HG02981 (cell line): ENCODE data around the gene CRYZ.
"Not testable (repeated sequence)": the region's sequence is repeated elsewhere in the genome, so short reads cannot be mapped to it uniquely, and the experiment has no call there.

Experiments used
- ATAC-seq: cut with Tn5 transposase; IDR thresholded peaks from one replicate; pipeline ENCODE4 v1.9.1; 2021; ENCODE audit warnings: mild to moderate bottlenecking, moderate library complexity; ENCODE audit not compliant: unreplicated experiment

Gene CRYZ, protein sequence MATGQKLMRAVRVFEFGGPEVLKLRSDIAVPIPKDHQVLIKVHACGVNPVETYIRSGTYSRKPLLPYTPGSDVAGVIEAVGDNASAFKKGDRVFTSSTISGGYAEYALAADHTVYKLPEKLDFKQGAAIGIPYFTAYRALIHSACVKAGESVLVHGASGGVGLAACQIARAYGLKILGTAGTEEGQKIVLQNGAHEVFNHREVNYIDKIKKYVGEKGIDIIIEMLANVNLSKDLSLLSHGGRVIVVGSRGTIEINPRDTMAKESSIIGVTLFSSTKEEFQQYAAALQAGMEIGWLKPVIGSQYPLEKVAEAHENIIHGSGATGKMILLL

DNA sequence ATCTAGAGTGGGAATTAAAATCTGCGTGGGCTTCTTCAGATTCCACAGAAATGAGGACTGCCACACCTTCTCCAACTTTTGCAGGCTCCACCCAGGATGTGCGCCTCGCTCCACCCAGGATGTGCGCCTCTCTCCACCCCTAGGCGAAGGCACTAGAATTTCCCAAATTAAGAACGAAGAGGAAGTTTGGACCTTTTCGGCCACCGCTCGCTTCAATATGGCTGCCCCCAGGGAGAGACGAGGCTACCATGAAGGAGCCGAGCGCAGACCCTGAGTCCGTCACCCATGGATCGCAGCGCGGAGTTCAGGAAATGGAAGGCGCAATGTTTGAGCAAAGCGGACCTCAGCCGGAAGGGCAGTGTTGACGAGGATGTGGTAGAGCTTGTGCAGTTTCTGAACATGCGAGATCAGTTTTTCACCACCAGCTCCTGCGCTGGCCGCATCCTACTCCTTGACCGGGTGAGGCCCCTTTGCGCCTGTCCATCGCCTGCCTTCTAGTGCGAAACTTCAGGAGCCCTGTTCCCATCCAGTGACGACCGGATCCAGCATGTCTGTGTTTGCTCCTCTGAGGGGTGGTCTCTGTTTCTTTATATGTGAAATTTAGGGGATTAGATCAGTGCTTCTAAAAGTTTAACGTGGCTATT, at the start of gene CRYZ, which contains the start of gene TYW3:
TSS of gene CRYZ (minus strand) at position 91 of the 644 bp plus-strand sequence. CDS start 8,229 bp downstream, outside the sequence.
TSS of gene TYW3 (plus strand) at position 193 of the 644 bp plus-strand sequence. CDS start at position 286, 93 bp downstream.
- peak; percentile 58 for ATAC-seq

DNA sequence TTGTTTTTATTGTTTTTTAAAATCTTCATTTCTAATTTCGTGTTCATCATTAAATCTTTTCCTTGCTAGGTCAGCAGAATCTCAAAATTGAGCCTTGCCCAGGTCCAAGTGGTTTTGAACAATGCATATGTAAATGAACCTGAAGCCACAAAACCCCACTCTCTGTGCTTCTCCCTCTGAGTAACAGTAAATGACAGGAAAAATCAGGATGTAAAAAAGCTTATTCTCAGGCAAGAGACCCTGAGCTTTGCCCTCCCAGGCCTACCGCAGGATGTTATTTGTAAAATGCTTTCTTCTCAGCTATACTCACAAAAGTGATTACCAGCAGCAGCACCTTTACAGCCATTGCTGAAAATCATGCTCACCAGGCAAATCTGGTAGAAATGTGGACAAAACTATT, 47.7 kb upstream of the CRYZ start:
- ATAC-seq: no peak

DNA sequence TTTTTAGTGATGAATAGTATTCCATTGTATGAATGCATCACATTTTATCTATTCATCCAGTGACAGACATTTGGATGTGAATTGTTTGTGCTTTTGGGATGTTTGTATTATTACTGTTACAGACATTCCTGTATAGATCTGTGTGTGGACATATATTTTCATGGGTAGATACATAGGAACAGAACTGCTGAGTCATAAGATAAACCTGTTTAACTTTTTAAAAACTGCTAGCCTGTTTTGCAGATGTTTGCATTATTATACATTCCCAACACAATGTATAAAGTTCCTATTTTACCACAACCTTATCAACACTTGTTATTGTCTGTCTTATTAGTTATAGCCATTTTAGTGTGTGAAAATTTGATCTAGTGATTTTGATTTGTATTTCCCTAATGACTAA, 46.9 kb upstream of the CRYZ start:
- no peak for ATAC-seq

DNA sequence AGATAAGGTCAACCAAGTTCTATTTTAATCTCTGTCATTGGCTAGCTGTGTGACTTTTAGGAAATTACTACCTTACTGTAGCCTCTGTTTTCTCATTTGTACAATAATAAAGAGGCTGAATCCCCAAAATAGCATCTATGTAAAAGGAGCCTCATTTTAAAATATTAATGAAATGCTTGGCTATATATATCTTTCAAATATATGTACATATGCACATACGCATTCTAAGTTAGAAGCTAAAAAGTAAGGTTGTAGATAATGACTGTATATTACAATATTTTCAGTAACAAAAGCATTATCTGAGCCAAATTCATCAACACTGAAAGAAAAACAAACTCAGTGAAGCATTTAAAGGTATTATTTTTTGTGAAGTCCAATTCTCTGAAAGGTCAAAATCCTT, 44.7 kb upstream of the CRYZ start:
- ATAC-seq: no peak

DNA sequence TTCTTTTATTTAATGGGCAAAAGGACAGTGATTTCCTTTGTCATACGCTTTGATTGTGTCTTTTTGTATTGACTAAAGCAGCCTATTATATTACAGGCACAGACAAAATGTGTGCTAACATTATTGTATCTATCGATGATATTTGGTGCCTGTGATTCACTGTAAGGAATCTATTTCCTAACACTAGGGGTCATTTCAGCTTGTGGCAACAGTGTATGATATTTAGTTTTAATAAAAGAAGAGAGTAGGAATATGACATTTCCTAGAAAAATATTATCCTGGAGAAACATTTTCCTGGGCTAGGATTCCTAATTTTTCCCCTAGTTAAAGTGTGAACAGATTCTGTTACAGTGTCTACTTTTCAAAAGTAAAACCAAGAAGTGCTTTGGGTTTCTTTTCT, 42.9 kb upstream of the CRYZ start:
- ATAC-seq: no peak

DNA sequence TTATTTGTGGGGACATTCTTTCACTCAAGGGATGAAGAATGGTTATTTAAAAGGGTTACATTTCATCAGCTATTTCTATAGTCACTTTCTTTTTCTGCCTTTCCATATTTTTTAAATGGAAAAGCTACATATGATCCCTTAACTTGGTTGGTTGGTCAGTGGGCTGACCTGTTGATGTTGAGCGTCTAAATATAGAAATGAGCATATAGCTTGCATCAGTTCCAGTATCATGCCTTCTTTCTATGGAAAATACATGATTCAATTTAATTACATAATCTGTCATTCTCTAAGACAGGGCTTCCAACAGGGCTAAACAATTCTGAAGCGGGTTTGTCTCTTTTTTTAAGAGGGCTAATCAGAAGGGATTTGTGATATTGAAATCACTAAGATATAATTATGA, 40.7 kb upstream of the CRYZ start:
- no peak for ATAC-seq

DNA sequence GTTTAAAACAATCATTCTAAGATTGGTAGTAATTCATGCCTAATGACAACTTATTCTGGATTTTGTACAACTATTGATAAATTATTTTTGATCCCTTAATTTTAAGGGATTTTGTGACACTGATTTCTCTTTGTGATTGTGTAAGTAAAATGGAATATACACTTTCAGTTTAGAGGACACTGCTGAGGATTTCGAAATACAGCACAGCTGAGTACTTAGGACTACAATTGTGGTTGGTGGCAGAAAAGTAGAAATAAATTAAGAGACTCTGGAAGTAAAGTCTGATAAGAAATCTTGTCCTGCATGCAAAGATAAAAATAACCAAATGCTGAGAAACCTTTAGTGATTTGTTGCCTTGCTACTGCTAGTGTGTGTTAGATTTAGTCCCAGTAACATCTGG, 40.1 kb upstream of the CRYZ start:
- no peak for ATAC-seq

DNA sequence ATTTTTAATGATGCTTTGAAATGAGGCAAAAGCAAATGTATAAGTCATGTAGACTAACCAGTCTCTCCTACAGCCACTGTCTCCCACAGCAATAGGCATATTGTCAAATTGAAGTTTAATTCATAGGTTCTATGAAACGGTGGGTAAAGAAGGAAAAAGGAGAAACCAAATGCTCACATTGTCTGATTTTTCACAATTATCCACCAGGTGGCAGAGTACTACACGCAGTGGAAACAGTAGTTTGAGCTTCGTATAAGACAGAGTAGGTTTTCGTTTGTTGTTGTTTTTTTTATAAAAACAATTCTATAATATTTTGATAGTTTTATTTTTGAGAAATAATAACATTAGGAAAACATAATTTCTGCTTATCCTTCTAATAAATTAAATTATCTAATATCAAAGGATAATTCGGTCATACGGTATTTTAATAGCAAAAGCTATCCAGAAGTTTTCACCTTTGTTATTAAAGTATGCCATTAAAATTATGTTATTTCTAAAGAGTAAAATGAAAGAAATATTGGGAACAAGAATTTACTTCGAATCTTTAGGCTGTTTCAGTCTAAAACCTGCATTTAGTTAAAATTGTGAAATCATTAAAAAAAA, 39.2 kb upstream of the CRYZ start:
- peak; percentile 74 for ATAC-seq

DNA sequence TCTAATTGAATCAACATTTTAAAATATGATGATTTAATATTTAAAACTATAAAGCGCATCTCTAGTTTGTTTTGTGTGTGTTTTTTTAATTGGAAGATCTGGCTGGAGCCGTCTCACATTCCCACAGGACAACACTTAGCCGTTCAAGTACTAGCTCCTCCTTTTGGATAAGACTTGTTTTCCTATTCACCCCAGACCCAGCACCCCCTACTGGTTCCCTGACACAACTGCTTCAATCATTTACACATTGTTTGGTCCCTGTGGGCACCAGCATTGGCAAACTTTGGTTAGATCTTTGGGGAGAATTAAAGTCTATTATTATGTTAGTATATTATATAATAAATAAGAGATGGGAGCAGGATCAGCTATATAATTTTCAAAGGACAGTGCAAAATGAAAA, 34.6 kb upstream of the CRYZ start:
- peak; percentile 67 for ATAC-seq

DNA sequence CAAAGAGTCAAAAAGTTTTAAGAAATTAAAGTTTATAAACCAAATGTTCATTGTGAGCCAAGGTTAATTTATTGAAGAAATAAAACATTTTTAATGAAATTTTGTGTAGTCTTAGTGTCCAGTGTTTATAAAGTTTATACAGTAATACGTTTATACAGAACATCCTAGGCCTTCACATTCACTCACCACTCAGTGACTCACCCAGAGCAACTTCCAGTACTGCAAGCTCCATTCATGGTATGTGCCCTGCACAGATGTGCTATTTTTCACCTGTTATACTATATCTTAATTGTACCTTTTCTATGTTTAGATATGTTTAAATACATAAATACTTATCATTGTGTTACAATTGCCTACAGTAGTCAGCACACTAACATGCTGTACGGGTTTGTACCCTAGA, 33.7 kb upstream of the CRYZ start:
- ATAC-seq: no peak

DNA sequence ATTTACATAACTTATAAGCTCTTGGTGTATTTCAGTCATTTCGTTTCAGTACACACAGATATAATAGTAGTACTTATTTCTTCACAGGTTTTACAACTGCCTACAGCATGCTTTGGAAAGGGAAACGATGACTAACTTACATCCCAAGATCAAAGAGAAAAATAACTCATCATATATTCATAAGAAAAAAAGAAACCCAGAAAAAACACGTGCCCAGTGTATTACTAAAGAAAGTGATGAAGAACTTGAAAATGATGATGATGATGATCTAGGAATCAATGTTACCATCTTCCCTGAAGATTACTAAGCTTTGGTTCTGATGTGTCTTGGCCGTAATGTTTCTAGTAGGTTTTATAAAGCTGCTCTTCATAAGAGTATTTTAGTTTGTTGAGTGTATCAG, 31.0 kb upstream of the CRYZ start:
- ATAC-seq: no peak

DNA sequence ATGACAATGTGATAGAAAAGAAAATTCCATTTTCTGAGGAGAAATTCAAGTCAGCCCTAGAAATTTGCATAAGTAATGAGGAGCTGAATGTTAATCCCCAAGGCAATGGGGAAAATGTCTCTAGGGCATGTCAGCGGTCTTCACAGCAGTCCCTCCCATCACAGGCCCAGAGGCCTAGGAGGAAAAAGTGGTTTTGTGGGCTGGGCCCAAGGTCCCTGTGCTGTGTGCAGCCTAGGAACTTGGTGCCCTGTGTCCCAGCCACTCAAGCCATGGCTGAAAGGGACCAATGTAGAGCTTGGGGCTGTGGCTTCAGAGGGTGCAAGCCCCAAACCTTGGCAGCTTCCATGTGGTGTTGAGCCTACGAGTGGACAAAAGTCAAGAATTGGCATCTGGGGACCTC, 23.8 kb upstream of the CRYZ start:
- not testable (repeated sequence) for ATAC-seq

DNA sequence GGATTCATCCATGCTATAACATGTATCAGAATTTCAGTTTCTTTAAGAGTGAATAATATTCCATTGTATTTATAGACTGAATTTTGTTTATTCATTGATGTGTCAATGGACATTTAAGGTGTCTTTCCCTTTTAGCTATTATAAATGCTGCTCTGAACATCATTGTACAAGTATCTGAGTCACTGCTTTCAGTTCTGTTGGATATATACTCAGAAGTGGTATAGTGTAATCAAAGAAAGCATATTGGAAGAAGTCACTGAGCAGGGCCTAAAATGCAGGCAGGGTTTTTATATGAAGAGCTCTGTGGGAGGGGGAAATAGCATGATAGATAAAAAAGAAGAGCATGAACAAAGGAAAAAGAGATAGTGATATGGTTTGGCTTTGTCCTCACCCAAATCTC, 22.6 kb upstream of the CRYZ start:
- ATAC-seq: no peak

DNA sequence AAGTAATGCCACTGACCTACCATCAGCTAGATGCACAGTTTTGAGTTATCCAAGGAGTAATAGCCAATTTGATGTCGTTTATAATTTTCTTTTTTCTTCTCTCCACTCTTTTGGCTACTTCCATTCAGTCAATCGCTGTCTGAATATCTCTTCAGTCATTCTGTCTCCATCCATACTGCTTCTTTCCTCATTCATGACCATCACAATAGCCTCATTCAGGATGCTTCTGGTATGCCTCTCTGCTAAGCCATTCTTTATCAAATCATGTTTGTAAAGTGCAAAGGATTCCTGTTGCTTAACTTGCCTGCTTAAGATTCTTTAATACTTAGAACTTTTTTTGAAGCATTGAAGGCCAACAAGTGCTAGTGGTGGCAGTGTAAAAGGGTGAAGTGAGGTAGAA, 20.3 kb upstream of the CRYZ start:
- no peak for ATAC-seq

DNA sequence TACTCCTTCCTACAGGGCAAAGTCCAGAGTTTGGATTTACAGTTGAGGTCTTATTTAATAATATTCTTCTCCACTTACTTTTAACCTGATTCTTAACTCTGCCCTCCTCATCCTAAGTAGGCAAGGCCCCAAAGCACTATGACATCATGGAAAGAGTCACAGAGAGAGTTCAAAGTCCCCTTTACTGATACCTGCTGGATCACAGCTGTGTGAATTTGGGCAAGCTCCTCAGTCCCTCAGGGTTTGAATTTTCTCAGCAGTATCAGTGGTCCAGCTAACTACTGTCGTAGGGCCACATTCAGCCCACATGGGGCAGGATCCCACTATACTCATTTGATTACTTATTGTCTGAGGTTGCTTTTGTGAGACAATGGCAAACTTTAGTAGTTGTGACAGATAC, 16.1 kb upstream of the CRYZ start:
- ATAC-seq: no peak

DNA sequence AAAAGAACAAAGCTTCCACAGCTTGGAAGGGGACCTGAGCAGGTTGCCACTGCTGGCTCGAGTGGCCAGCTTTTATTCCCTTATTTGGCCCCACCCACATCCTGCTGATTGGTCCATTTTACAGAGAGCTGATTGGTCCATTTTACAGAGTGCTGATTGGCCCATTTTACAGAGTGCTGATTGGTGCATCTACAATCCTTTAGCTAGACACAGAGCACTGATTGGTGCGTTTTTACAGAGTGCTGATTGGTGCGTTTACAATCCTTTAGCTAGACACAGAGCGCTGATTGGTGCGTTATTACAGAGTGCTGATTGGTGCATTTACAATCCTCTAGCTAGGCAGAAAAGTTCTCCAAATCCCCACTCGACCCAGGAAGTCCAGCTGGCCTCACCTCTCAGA, 12.4 kb upstream of the CRYZ start:
- not testable (repeated sequence) for ATAC-seq

DNA sequence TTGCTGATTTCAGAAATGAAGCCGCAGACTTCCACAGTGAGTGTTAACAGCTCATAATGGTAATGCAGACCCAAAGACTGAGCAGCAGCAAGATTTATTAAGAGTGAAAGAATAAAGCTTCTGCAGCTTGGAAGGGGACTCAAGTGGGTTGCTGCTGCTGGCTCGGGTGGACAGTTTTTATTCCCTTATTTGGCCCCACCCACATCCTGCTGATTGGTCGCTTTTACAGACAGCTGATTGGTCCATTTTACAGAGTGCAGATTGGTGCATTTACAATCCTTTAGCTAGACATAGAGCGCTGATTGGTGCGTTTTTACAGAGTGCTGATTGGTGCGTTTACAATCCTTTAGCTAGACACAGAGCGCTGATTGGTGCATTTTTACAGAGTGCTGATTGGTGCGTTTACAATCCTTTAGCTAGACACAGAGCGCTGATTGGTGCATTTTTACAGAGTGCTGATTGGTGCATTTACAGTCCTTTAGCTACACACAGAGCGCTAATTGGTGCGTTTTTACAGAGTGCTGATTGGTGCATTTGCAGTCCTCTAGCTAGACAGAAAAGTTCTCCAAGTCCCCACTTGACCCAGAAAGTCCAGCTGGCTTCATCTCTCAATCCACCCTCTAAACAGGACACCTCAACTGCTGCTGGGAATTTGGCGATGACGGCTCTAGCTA, 7.6 kb upstream of the CRYZ start:
- not testable (repeated sequence) for ATAC-seq

DNA sequence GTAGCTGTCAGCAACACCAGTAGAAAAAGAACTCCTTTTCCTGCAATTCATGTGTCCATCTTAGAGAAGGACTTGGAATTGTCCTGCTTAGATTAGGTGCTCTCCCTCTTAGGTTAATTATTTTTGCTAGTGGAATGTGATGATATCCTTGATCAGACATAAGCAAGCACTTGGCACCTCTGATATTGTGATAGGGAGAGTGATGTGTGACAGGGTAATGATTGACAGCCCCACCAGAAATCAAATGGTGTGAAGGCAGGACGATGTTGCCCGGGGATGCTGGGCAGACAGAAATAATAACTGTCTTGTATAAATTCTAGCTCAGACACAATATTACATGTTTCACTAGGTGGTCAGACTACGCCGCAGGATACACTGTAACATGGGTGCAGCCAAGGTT, 4.5 kb upstream of the CRYZ start:
- ATAC-seq: no peak

DNA sequence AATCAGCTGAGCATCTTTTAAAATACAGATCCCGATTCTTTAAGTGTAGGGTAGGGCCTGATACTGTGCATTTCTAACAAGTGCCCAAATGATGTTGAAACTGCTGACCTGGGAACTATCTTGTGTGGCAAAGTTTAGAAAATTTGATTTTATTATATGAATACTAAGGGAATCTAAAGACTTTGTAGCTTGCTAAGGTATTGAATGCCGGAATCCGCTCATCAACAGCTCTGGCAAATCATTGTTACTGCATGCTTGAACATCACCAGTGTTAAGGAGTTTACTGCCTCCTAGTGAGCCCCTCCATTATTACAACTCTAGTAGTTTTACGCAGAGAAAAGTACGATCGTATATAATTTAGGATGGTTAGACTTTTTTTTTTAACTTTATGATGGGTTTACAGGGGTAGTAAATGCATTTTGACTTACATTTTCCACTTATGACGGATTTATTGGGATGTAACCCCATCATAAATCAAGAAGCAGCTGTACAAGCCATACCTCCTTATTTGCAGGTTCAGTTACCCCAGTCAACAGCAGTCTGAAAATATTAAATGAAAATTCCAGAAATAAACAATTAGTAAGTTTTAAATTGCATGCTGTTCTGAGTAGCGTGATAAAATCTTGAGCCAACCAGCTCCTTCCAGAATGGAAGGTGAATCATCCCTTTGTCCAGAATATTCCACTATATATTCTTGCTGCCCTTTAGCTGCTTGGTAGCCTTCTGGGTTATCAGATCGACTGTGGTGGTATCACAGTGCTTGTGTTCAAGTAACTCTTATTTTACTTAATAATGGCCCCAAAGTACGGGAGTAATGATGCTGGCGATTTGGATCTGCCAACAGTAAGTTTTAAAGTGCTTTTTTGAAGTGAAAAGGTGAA, 994 bp upstream of the CRYZ start:
- ATAC-seq: peak; percentile 55

DNA sequence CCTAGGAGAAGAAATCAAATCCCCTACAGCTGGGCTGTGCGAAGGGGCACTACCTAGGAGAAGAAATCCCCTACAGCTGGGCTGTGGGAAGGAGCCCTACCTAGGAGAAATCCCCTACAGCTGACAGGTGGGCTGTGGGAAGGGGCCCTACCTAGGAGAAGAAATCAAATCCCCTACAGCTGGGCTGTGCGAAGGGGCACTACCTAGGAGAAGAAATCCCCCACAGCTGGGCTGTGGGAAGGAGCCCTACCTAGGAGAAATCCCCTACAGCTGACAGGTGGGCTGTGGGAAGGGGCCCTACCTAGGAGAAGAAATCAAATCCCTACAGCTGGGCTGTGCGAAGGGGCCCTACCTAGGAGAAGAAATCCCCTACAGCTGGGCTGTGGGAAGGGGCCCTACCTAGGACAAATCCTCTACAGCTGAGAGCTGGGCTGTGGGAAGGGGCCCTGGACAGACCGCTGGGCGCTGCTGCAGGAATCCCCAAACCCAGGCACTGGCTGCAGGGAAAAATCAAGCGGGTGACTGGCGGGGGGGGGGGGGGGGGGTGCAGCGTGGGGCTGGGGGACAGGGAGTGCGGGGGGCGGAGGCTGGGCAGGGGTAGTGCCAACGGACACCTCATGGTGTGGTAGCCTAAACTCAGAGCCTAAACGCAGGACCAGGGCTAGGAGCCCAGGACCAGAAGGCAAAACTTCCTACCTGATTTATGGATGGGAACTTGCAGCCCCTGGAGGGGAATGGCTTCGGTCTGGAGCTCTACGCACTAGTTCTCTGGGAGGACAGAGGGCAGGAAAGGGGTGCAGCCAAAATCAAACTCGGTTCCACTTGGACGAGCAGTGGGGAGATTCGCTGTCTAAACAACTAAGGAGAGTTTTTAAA, 541 bp downstream of the CRYZ start:
- peak; percentile 1 for ATAC-seq
